H1 (cell line): ENCODE measurements around the gene AVP. TPM values are rescaled to one million over a fixed set of nuclear protein-coding genes. Genes with fewer than 3 reads are reported as not detected.
"Not testable (repeated sequence)": the region's sequence is repeated elsewhere in the genome, so short reads cannot be mapped to it uniquely, and the experiment has no call there.

Experiments used
- CTCF ChIA-PET: fragments of 300-600 bp; sonication (Branson Sonifier 250); formaldehyde crosslinking; loops from one replicate; lab custom pipeline; 2021; ENCODE audit not compliant: partially characterized antibody; lab: Charles Lee
- POLR2A ChIA-PET: fragments of 300-600 bp; sonication (Branson Sonifier 250); formaldehyde crosslinking; loops from one replicate; lab custom pipeline; 2021; ENCODE audit warnings: inconsistent platforms; ENCODE audit not compliant: partially characterized antibody; lab: Charles Lee
- DNase-seq, 2 experiments: peaks; one replicate each; pipeline versions ENCODE4 v3.0.0 to v3.0.0-alpha.2; 2010 to 2022; ENCODE audit warnings: low spot score in 2 of 2, low read depth in 1 of 2, mixed read lengths in 1 of 2
- FAIRE-seq: peaks from 2 replicates; lab custom pipeline; 2011; peaks lifted over from hg19 to GRCh38; lab: Jason Lieb, UNC
- H2AFZ ChIP-seq: 2 replicates; pipeline ENCODE4 v1.8.1; 2012; ENCODE audit warnings: low read length, inconsistent platforms
- H2AK5ac ChIP-seq: 2 replicates; pipeline ENCODE4 v1.6.1; 2013; ENCODE audit warnings: low read depth, low read length
- H2BK120ac ChIP-seq: replicated peaks from 2 replicates; pipeline ENCODE3; 2013; ENCODE audit warnings: low read depth, low read length, inconsistent platforms
- H2BK12ac ChIP-seq: 2 replicates; pipeline ENCODE4 v1.6.1; 2013; ENCODE audit warnings: low read depth, low read length
- H2BK15ac ChIP-seq: 2 replicates; pipeline ENCODE4 v1.6.1; 2013; ENCODE audit warnings: low read length
- H2BK20ac ChIP-seq: 2 replicates; pipeline ENCODE4 v1.6.1; 2013; ENCODE audit warnings: low read length
- H2BK5ac ChIP-seq: 2 replicates; pipeline ENCODE4 v1.6.1; 2013; ENCODE audit warnings: low read depth, low read length
- H3K14ac ChIP-seq: 2 replicates; pipeline ENCODE4 v1.6.1; 2013; ENCODE audit warnings: inconsistent platforms; ENCODE audit not compliant: insufficient read length
- H3K18ac ChIP-seq: 2 replicates; pipeline ENCODE4 v1.6.1; 2013; ENCODE audit warnings: low read length; ENCODE audit errors: extremely low read depth
- H3K23ac ChIP-seq: 2 replicates; pipeline ENCODE4 v1.6.1; 2013; ENCODE audit warnings: inconsistent platforms; ENCODE audit not compliant: insufficient read length
- H3K23me2 ChIP-seq: 2 replicates; pipeline ENCODE4 v1.6.1; 2013; ENCODE audit warnings: low read depth, low read length
- H3K27ac ChIP-seq: 2 replicates; pipeline ENCODE4 v1.6.1; 2011; ENCODE audit warnings: low read depth, low read length, inconsistent platforms
- H3K27me3 ChIP-seq, 4 experiments: replicated peaks in 1 of 4; 1 replicate in 1 of 4; 2 replicates in 3 of 4; pipeline versions ENCODE4 v1.6.1 to v1.8.1; 2011 to 2013; ENCODE audit warnings: low read length in 3 of 4, mild to moderate bottlenecking in 3 of 4, inconsistent platforms in 2 of 4, mixed read lengths in 2 of 4, moderate library complexity in 1 of 4; ENCODE audit not compliant: control insufficient read depth in 3 of 4, insufficient read depth in 3 of 4; ENCODE audit errors: extremely low read depth in 1 of 4
- H3K36me3 ChIP-seq, 4 experiments: 2 replicates each; pipeline versions ENCODE4 v1.6.1 to v1.8.1; 2011 to 2013; ENCODE audit warnings: mild to moderate bottlenecking in 4 of 4, low read length in 3 of 4, moderate library complexity in 2 of 4, control low read depth in 1 of 4, inconsistent platforms in 1 of 4; ENCODE audit not compliant: insufficient read depth in 4 of 4, control insufficient read depth in 2 of 4
- H3K4ac ChIP-seq: replicated peaks from 2 replicates; pipeline ENCODE3; 2013; ENCODE audit warnings: low read length, low read depth, mixed read lengths, inconsistent platforms; ENCODE audit not compliant: insufficient read length
- H3K4me1 ChIP-seq, 4 experiments: replicated peaks in 1 of 4; 1 replicate in 1 of 4; 2 replicates in 3 of 4; pipeline versions ENCODE4 v1.6.1 to v1.8.1; 2011 to 2013; ENCODE audit warnings: low read length in 3 of 4, inconsistent platforms in 2 of 4, mixed read lengths in 1 of 4; ENCODE audit not compliant: insufficient read depth in 4 of 4, control insufficient read depth in 3 of 4
- H3K4me2 ChIP-seq, 2 experiments: 2 replicates each; pipeline versions ENCODE4 v1.6.1 to v1.8.1; 2011 to 2013; ENCODE audit warnings: low read depth in 2 of 2, low read length in 2 of 2, control low read depth in 1 of 2, inconsistent platforms in 1 of 2, mild to moderate bottlenecking in 1 of 2; ENCODE audit not compliant: insufficient read depth in 1 of 2
- H3K4me3 ChIP-seq, 4 experiments: fragments of 200-600, 300-600 bp in 1 of 4; sonication (generic), shearing (Covaris generic), sonication (Bioruptor Twin) in 1 of 4; 2 replicates each; pipeline versions ENCODE4 v1.5.1 to v1.8.1; 2011 to 2016; ENCODE audit warnings: low read length in 4 of 4, low read depth in 3 of 4, control low read depth in 2 of 4, inconsistent platforms in 2 of 4, mild to moderate bottlenecking in 2 of 4, mixed read lengths in 1 of 4, moderate library complexity in 1 of 4; ENCODE audit not compliant: insufficient read depth in 2 of 4; ENCODE audit errors: extremely low read depth in 1 of 4
- H3K56ac ChIP-seq: replicated peaks from 2 replicates; pipeline ENCODE3; 2013; ENCODE audit warnings: low read depth, mild to moderate bottlenecking, mixed read lengths, low read length, inconsistent platforms; ENCODE audit not compliant: insufficient read length
- H3K79me1 ChIP-seq: 2 replicates; pipeline ENCODE4 v1.6.1; 2013; ENCODE audit warnings: low read depth, low read length, control low read depth
- H3K79me2 ChIP-seq, 2 experiments: 2 replicates each; pipeline versions ENCODE4 v1.6.1 to v1.8.1; 2012 to 2013; ENCODE audit warnings: low read length in 2 of 2, mild to moderate bottlenecking in 2 of 2, inconsistent platforms in 1 of 2; ENCODE audit not compliant: insufficient read depth in 2 of 2, control insufficient read depth in 1 of 2
- H3K9ac ChIP-seq, 4 experiments: replicated peaks in 1 of 4; 1 replicate in 1 of 4; 2 replicates in 3 of 4; pipeline versions ENCODE4 v1.6.1 to v1.8.1; 2011 to 2013; ENCODE audit warnings: low read depth in 3 of 4, low read length in 3 of 4, control low read depth in 2 of 4, mild to moderate bottlenecking in 2 of 4, moderate library complexity in 2 of 4, inconsistent platforms in 1 of 4; ENCODE audit errors: extremely low read depth in 1 of 4
- H3K9me3 ChIP-seq, 2 experiments: 2 replicates each; pipeline versions ENCODE4 v1.6.1 to v1.8.1; 2012 to 2013; ENCODE audit warnings: mild to moderate bottlenecking in 2 of 2, moderate library complexity in 2 of 2, control low read depth in 1 of 2, inconsistent platforms in 1 of 2, low read depth in 1 of 2, low read length in 1 of 2, mixed read lengths in 1 of 2; ENCODE audit not compliant: insufficient read depth in 2 of 2
- H4K20me1 ChIP-seq, 2 experiments: replicated peaks in 1 of 2; 2 replicates each; pipeline versions ENCODE3 to v1.8.1; 2011 to 2013; ENCODE audit warnings: inconsistent platforms in 2 of 2, low read length in 2 of 2, mild to moderate bottlenecking in 1 of 2; ENCODE audit not compliant: insufficient read depth in 2 of 2, control insufficient read depth in 1 of 2
- H4K5ac ChIP-seq: 2 replicates; pipeline ENCODE4 v1.6.1; 2013; ENCODE audit warnings: low read length, low read depth, mixed read lengths, inconsistent platforms; ENCODE audit not compliant: insufficient read length
- H4K8ac ChIP-seq: 2 replicates; pipeline ENCODE4 v1.8.0; 2013; ENCODE audit warnings: mild to moderate bottlenecking, moderate library complexity, low read length, inconsistent platforms; ENCODE audit not compliant: insufficient read depth; ENCODE audit errors: extremely low read depth
- H4K91ac ChIP-seq: replicated peaks from 2 replicates; pipeline ENCODE3; 2013; ENCODE audit warnings: low read length, mixed read lengths, inconsistent platforms; ENCODE audit not compliant: insufficient read length
- ATF2 ChIP-seq: IDR thresholded peaks from 2 replicates; pipeline ENCODE4 v1.6.1; 2012; ENCODE audit warnings: low read length, inconsistent platforms
- ATF3 ChIP-seq: IDR thresholded peaks from 2 replicates; pipeline ENCODE4 v1.6.1; 2011; ENCODE audit warnings: low read depth, mild to moderate bottlenecking, low read length; ENCODE audit not compliant: insufficient read depth
- CEBPB ChIP-seq: IDR thresholded peaks from 2 replicates; pipeline ENCODE4 v1.6.1; 2012; ENCODE audit warnings: low read depth, low read length
- CREB1 ChIP-seq: IDR thresholded peaks from 2 replicates; pipeline ENCODE4 v1.6.1; 2012; ENCODE audit warnings: inconsistent platforms
- JUND ChIP-seq: IDR thresholded peaks from 2 replicates; pipeline ENCODE4 v1.6.1; 2011; ENCODE audit warnings: mild to moderate bottlenecking, improper control_type of control experiment, low read length
- RAD21 ChIP-seq, 2 experiments: IDR thresholded peaks in 1 of 2; conservative IDR thresholded peaks in 1 of 2; 2 replicates each; pipeline ENCODE4 v1.6.1; 2011; ENCODE audit warnings: low read depth in 2 of 2, low read length in 2 of 2, improper control_type of control experiment in 1 of 2, inconsistent platforms in 1 of 2, mild to moderate bottlenecking in 1 of 2, moderate library complexity in 1 of 2
- WGBS, 2 experiments: shearing (Covaris generic) in 1 of 2; methylation state at CpG; one replicate each; pipeline versions ENCODE4 v1.1.6 to v1.1.7; 2013 to 2015; ENCODE audit warnings: low lambda C conversion rate in 2 of 2, mixed read lengths in 2 of 2, inconsistent platforms in 1 of 2, low coverage in 1 of 2, missing lambda C conversion rate in 1 of 2; ENCODE audit not compliant: insufficient replicate concordance in 2 of 2, insufficient coverage in 1 of 2, insufficient read length in 1 of 2; ENCODE audit errors: extremely low coverage in 1 of 2, missing lambda C conversion rate in 1 of 2; 5-methylcytosine and 5-hydroxymethylcytosine counted together
- polyA plus RNA-seq, 7 experiments: library from polyadenylated mRNA; depleted of rRNA in 3 of 7; stranded (reverse) in 5 of 7; unstranded in 2 of 7; fragments of >200 nt in 5 of 7; fragments of 200-250 nt in 2 of 7; gene quantifications; 1 replicate in 5 of 7; 2 replicates in 1 of 7; 4 replicates in 1 of 7; pipeline versions ENCODE4 v1.2.1 to v1.2.3, GENCODE V29; 2011 to 2013; ENCODE audit warnings: missing spikeins in 2 of 7, mixed read lengths in 2 of 7
- total RNA-seq: library from RNA; stranded (reverse); fragmentation: NEBNext Ultra II Directional; extraction: Animal tissue kit (Norgen Biotek cat#: 25700); gene quantifications from 2 replicates; pipeline ENCODE4 v1.2.1, GENCODE V29; 2021
- TF ChIP-seq, protein P1 (sequence below), 3 experiments: IDR thresholded peaks; 1 replicate in 2 of 3; 2 replicates in 1 of 3; pipeline versions ENCODE4 v1.5.1 to v1.6.1; 2011; ENCODE audit warnings: low read length in 3 of 3, mild to moderate bottlenecking in 3 of 3, inconsistent platforms in 2 of 3, low read depth in 1 of 3, moderate library complexity in 1 of 3; ENCODE audit not compliant: insufficient read depth in 1 of 3; ENCODE audit errors: control extremely low read depth in 1 of 3

Gene AVP
- total and polyA plus RNA-seq, 2 of the 8 experiments (the other 6 are each of a cell fraction or from before 2014, with no cell fraction given) = 0.18 TPM; not detected in 1

- H3K14ac ChIP-seq, POLR2A ChIA-PET, H4K5ac ChIP-seq, H3K79me2 ChIP-seq, H2BK20ac ChIP-seq, H2BK12ac ChIP-seq, H4K20me1 ChIP-seq, H2AK5ac ChIP-seq, H3K4me2 ChIP-seq, H2AFZ ChIP-seq, H3K4me3 ChIP-seq, H2BK120ac ChIP-seq, H3K56ac ChIP-seq, H3K9me3 ChIP-seq, H3K9ac ChIP-seq, H3K27me3 ChIP-seq, H3K18ac ChIP-seq, H3K27ac ChIP-seq, H2BK5ac ChIP-seq, H2BK15ac ChIP-seq, H4K8ac ChIP-seq, H3K23ac ChIP-seq, FAIRE-seq, H4K91ac ChIP-seq, H3K4me1 ChIP-seq, H3K23me2 ChIP-seq, H3K79me1 ChIP-seq, H3K4ac ChIP-seq: not testable (repeated sequence)
- CTCF ChIA-PET = interaction anchor here (0.6 to 6.3 kb wide), 24 partner anchors 9 to 187 kb away, joined by 3 to 60 read pairs (median 4); partner anchors contain the start of gene OXT
- 55% methylated on average over 14 of the region's 14 CpGs; no CpG with 5 or more reads in 1 of the 2 experiments for WGBS, 2 experiments
- peaks cover 0 to 15% (median under 1%) of the 10 kb centered on the region in 4 experiments; a peak in 3 of 8 replicates for H3K36me3 ChIP-seq
- peak; percentile 34 to 58 for DNase-seq
- peak; percentile 52 to 56 for TF ChIP-seq RAD21 (IDR thresholded peaks at IDR 0.05 in 1 of 2, conservative IDR thresholded peaks at IDR 0.05 in 1 of 2; ENCODE audit: low read depth in 2 of 2, low read length in 2 of 2)
- peak; percentile 99 for TF ChIP-seq CEBPB
- peak; percentile 87 for TF ChIP-seq JUND
- TF ChIP-seq, protein P1, sequence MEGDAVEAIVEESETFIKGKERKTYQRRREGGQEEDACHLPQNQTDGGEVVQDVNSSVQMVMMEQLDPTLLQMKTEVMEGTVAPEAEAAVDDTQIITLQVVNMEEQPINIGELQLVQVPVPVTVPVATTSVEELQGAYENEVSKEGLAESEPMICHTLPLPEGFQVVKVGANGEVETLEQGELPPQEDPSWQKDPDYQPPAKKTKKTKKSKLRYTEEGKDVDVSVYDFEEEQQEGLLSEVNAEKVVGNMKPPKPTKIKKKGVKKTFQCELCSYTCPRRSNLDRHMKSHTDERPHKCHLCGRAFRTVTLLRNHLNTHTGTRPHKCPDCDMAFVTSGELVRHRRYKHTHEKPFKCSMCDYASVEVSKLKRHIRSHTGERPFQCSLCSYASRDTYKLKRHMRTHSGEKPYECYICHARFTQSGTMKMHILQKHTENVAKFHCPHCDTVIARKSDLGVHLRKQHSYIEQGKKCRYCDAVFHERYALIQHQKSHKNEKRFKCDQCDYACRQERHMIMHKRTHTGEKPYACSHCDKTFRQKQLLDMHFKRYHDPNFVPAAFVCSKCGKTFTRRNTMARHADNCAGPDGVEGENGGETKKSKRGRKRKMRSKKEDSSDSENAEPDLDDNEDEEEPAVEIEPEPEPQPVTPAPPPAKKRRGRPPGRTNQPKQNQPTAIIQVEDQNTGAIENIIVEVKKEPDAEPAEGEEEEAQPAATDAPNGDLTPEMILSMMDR (IDR thresholded peaks at IDR 0.05; ENCODE audit: control extremely low read depth in 1 of 3, insufficient read depth in 1 of 3, low read depth in 1 of 3, low read length in 3 of 3) = peak; percentile 77 to 99 (median 79)
- peak; percentile 95 for TF ChIP-seq ATF3
- peak; percentile 86 for TF ChIP-seq CREB1
- TF ChIP-seq ATF2 = peak; percentile 97
Measured at GRCh38 chr20:3117839-3118379, 33.4 kb upstream of the AVP start.
